HepG2 (cell line): ENCODE results near the gene SMCO4. TPM values are rescaled to one million over a fixed set of nuclear protein-coding genes. Genes with fewer than 3 reads are reported as not detected.

Experiments used
- ATAC-seq: fragments of 200-7000 bp; cut with Tn5 transposase; 3 replicates; pipeline ENCODE4 v1.9.1; 2020; ENCODE audit warnings: mild to moderate bottlenecking, moderate library complexity
- BruUV-seq: library from RNA; stranded (reverse); fragments of 400-500 nt; replicated peaks from 2 replicates; lab custom pipeline; 2021; lab: Mats Ljungman, UMichigan
- CTCF ChIA-PET: fragments of 300-600 bp; formaldehyde crosslinking; extraction: SDS; loops from one replicate; lab custom pipeline; 2021; ENCODE audit warnings: low total read pairs, inconsistent platforms, low intra/inter-chr PET ratio; lab: Yijun Ruan, JAX
- POLR2A ChIA-PET: fragments of 350-600 bp; sonication (Branson Sonifier 250); formaldehyde crosslinking; loops from one replicate; lab custom pipeline; 2020; ENCODE audit warnings: antibody characterized with exemption, inconsistent platforms; lab: Yijun Ruan, JAX
- DNase-seq: peaks from one replicate; pipeline ENCODE4 v3.0.0-alpha.2; 2015; ENCODE audit warnings: low spot score
- FAIRE-seq: peaks from 3 replicates; lab custom pipeline; 2011; peaks lifted over from hg19 to GRCh38; lab: Jason Lieb, UNC
- H2AFZ ChIP-seq: one replicate; pipeline ENCODE4 v1.6.1; 2011; ENCODE audit warnings: low read length, inconsistent platforms
- H3K27ac ChIP-seq: fragments of 300-600 bp; 3 replicates; pipeline ENCODE4 v1.8.0; 2011; ENCODE audit warnings: mixed run types, mild to moderate bottlenecking, mixed read lengths, low read length, inconsistent platforms; ENCODE audit not compliant: insufficient read depth; ENCODE audit errors: extremely low read length
- H3K27me3 ChIP-seq, 2 experiments: fragments of 200-600 bp in 1 of 2; 2 replicates in 1 of 2; 3 replicates in 1 of 2; pipeline versions ENCODE4 v1.6.0 to v1.8.0; 2011; ENCODE audit warnings: low read length in 2 of 2, mild to moderate bottlenecking in 2 of 2, moderate library complexity in 2 of 2, inconsistent platforms in 1 of 2; ENCODE audit not compliant: insufficient read depth in 2 of 2, control insufficient read depth in 1 of 2
- H3K36me3 ChIP-seq, 2 experiments: fragments of 200-600 bp in 1 of 2; replicated peaks in 1 of 2; 2 replicates in 1 of 2; 3 replicates in 1 of 2; pipeline versions ENCODE4 v1.5.1 to v1.8.0; 2011; ENCODE audit warnings: low read length in 2 of 2, inconsistent platforms in 1 of 2; ENCODE audit not compliant: insufficient read depth in 2 of 2, control insufficient read depth in 1 of 2
- H3K4me1 ChIP-seq: 2 replicates; pipeline ENCODE4 v1.5.1; 2012; ENCODE audit warnings: low read length, inconsistent platforms; ENCODE audit not compliant: insufficient read depth
- H3K4me2 ChIP-seq: 2 replicates; pipeline ENCODE4 v1.6.0; 2011; ENCODE audit warnings: low read depth, low read length, inconsistent platforms
- H3K4me3 ChIP-seq, 3 experiments: fragments of 200-600 bp in 1 of 3; sonication (generic), shearing (Covaris generic) in 1 of 3; replicated peaks in 1 of 3; 2 replicates each; pipeline ENCODE4 v1.5.1; 2011 to 2016; ENCODE audit warnings: low read length in 3 of 3, inconsistent platforms in 2 of 3, low read depth in 2 of 3, mild to moderate bottlenecking in 2 of 3, control low read depth in 1 of 3, mixed read lengths in 1 of 3; ENCODE audit not compliant: insufficient read depth in 1 of 3
- H3K79me2 ChIP-seq: one replicate; pipeline ENCODE4 v1.6.1; 2011; ENCODE audit warnings: low read length, inconsistent platforms; ENCODE audit not compliant: insufficient read depth
- H3K9ac ChIP-seq: 2 replicates; pipeline ENCODE4 v1.6.0; 2011; ENCODE audit warnings: mild to moderate bottlenecking, low read depth, low read length, inconsistent platforms; ENCODE audit not compliant: insufficient read depth
- H3K9me3 ChIP-seq: 2 replicates; pipeline ENCODE4 v1.5.1; 2012; ENCODE audit warnings: mild to moderate bottlenecking, low read length
- H4K20me1 ChIP-seq: 2 replicates; pipeline ENCODE4 v1.6.0; 2011; ENCODE audit warnings: inconsistent platforms, mild to moderate bottlenecking, low read length, moderate library complexity; ENCODE audit not compliant: insufficient read depth
- NR2F6 ChIP-seq, 2 experiments: IDR thresholded peaks; 2 replicates each; pipeline ENCODE4 v1.6.1; 2016; ENCODE audit warnings: antibody characterized with exemption in 1 of 2, mild to moderate bottlenecking in 1 of 2
- PAX8 ChIP-seq: sonication (generic); formaldehyde crosslinking; IDR thresholded peaks from 2 replicates; pipeline ENCODE4 v1.8.0; 2022; ENCODE audit warnings: mild to moderate bottlenecking, missing genetic modification reagents, borderline replicate concordance
- RBM22 ChIP-seq: fragments of 200-400 bp; formaldehyde crosslinking; optimal IDR thresholded peaks from 2 replicates; pipeline ENCODE3; 2017; ENCODE audit warnings: mild to moderate bottlenecking, low read length, moderate library complexity
- ZFP82 ChIP-seq: sonication (generic); formaldehyde crosslinking; IDR thresholded peaks from 2 replicates; pipeline ENCODE4 v1.5.1; 2020; ENCODE audit warnings: mild to moderate bottlenecking, missing genetic modification reagents, borderline replicate concordance
- ZNF800 ChIP-seq: sonication (generic); formaldehyde crosslinking; IDR thresholded peaks from 2 replicates; pipeline ENCODE4 v1.4.0; 2020; ENCODE audit warnings: missing genetic modification reagents
- WGBS: methylation state at CpG from one replicate; pipeline ENCODE4 v1.1.6; 2017; ENCODE audit warnings: low lambda C conversion rate; 5-methylcytosine and 5-hydroxymethylcytosine counted together
- in situ Hi-C: cut with HindIII; loops from 2 replicates; pipeline ENCODE4 v1.10.0; 2017; ENCODE audit warnings: low pct_unique_long_range_greater_than_20kb; ENCODE audit not compliant: extremely low pct_ligation_motif_present
- intact Hi-C: fragments of 100-400 bp; cut with micrococcal nuclease; formaldehyde crosslinking; loops from one replicate; pipeline ENCODE4 v1.10.0; 2022; ENCODE audit not compliant: unreplicated experiment
- polyA plus RNA-seq, 8 experiments: library from polyadenylated mRNA; depleted of rRNA in 3 of 8; stranded (reverse) in 7 of 8; unstranded in 1 of 8; fragments of >200 nt; fragmentation: Illumina TruSeq in 4 of 8; extraction: Trizol in 4 of 8; gene quantifications; 2 replicates each; pipeline versions ENCODE4 v1.2.1 to v1.2.3, GENCODE V29; 2011 to 2016; ENCODE audit warnings: low read depth in 4 of 8, missing spikeins in 1 of 8, mixed read lengths in 1 of 8; ENCODE audit not compliant: insufficient read depth in 1 of 8
- total RNA-seq, 5 experiments: library from RNA; depleted of rRNA; stranded (reverse); fragments of >200 nt; fragmentation: Illumina TruSeq; extraction: Trizol; gene quantifications; 2 replicates each; pipeline ENCODE4 v1.2.3, GENCODE V29; 2016; ENCODE audit warnings: low read depth in 1 of 5
- TF ChIP-seq, protein P1 (sequence below): sonication (generic); formaldehyde crosslinking; IDR thresholded peaks from 2 replicates; pipeline ENCODE4 v1.5.0; 2020; ENCODE audit warnings: mild to moderate bottlenecking, low read depth, missing genetic modification reagents, borderline replicate concordance

The SMCO4 gene
- total and polyA plus RNA-seq, 2 of the 13 experiments (the other 11 are each of a cell fraction or from before 2014, with no cell fraction given), result 10.6 to 28.5 TPM

- no peak for TF ChIP-seq PAX8
Observed at GRCh38 chr11:93492464-93493251, 50.5 kb downstream of the SMCO4 start (continued).

- 90% methylated on average over 5 of the region's 5 CpGs for WGBS
- H3K27ac ChIP-seq, result peak overlapping the region; percentile 66
- TF ChIP-seq RBM22, result no peak
- no peak for TF ChIP-seq ZNF800 (CRISPR knock-in tag)
- TF ChIP-seq ZFP82 (CRISPR knock-in tag), result no peak
- TF ChIP-seq, protein P1, sequence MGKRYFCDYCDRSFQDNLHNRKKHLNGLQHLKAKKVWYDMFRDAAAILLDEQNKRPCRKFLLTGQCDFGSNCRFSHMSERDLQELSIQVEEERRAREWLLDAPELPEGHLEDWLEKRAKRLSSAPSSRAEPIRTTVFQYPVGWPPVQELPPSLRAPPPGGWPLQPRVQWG (CRISPR knock-in tag), result no peak
- no peak for TF ChIP-seq NR2F6 (IDR thresholded peaks at IDR 0.05)
- no peak for TF ChIP-seq NR2F6 (CRISPR knock-in tag; IDR thresholded peaks at IDR 0.05)
- peaks cover 82% of the 10 kb centered on the region for H3K4me1 ChIP-seq
- ChIA-PET CTCF (no interaction called here), POLR2A (interaction anchor here (1.6 to 2.8 kb wide), 3 partner anchors 39 to 250 kb away, joined by 8 to 25 read pairs (median 22); partner anchors contain the start of genes C11orf54, SMCO4 and TAF1D)
- no peaks in the 10 kb centered on the region for H3K9me3 ChIP-seq
- in situ Hi-C loops, result loop anchor here (5.0 kb wide), 1 partner anchor 35 kb away; no protein-coding TSS in a partner anchor
- FAIRE-seq (no peak), DNase-seq (no peak), ATAC-seq (no peak)
- no peaks in the 10 kb centered on the region for H3K27me3 ChIP-seq
- no peak overlapping the region for H2AFZ ChIP-seq
- intact Hi-C loops, result no loop called here
- H3K36me3 ChIP-seq, result peaks cover 1 to 5% of the 10 kb centered on the region in 2 experiments; a peak in 1 of 5 replicates
- no TSS peak for BruUV-seq
- H3K9ac ChIP-seq, result no peak overlapping the region
- H4K20me1 ChIP-seq, result peaks cover 9% of the 10 kb centered on the region; the same call in 1 of the 2 replicates
- peak overlapping the region; percentile 79 for H3K4me2 ChIP-seq
- H3K4me3 ChIP-seq, result no peak overlapping the region; a peak in 1 of 6 replicates
- H3K79me2 ChIP-seq, result no peaks in the 10 kb centered on the region
Observed at GRCh38 chr11:93491973-93492372, 51.2 kb downstream of the SMCO4 start.
